Upper lobe of left lung (tissue), 6 donors: ENCODE results near the gene HYCC2. TPM values are rescaled to one million over a fixed set of nuclear protein-coding genes. Genes with fewer than 3 reads are reported as not detected.
A peak's percentile ranks its signal among the peaks of the same experiment; 100 is the strongest.

Source experiments
- ATAC-seq, 2 donors: fragments of 200-7000 bp; cut with Tn5 transposase; one replicate each; pipeline ENCODE4 v1.9.1; 2022; ENCODE audit warnings: mild to moderate bottlenecking in 2 of 2, moderate library complexity in 2 of 2; ENCODE audit not compliant: low FRiP score in 2 of 2
- DNase-seq, 2 donors: peaks; one replicate each; pipeline ENCODE4 v3.0.0-alpha.2; 2019 to 2020
- H3K27ac ChIP-seq, 4 donors: fragments of 200-600 bp; sonication (generic); one replicate each; pipeline ENCODE4 v1.5.1; 2016 to 2019
- H3K27me3 ChIP-seq, 4 donors: fragments of 200-600 bp; sonication (generic); one replicate each; pipeline ENCODE4 v1.5.1; 2017 to 2019
- H3K36me3 ChIP-seq, 4 donors: fragments of 200-600 bp; sonication (generic); one replicate each; pipeline ENCODE4 v1.5.1; 2016 to 2019
- H3K4me1 ChIP-seq, 4 donors: fragments of 200-600 bp; sonication (generic); one replicate each; pipeline ENCODE4 v1.5.1; 2018 to 2019
- H3K4me3 ChIP-seq, 4 donors: fragments of 200-600 bp; sonication (generic); one replicate each; pipeline ENCODE4 v1.5.1; 2017 to 2019; ENCODE audit warnings: mild to moderate bottlenecking in 2 of 4, moderate library complexity in 1 of 4
- H3K9me3 ChIP-seq, 4 donors: fragments of 200-600 bp; sonication (generic); one replicate each; pipeline ENCODE4 v1.5.1; 2018 to 2019
- EP300 ChIP-seq, 4 donors: sonication (generic); formaldehyde crosslinking; IDR thresholded peaks; one replicate each; pipeline ENCODE4 v1.5.1; 2017; ENCODE audit warnings: antibody characterized with exemption in 4 of 4, control low read depth in 2 of 4
- POLR2A ChIP-seq, 4 donors: fragments of 450-650 bp; IDR thresholded peaks; one replicate each; pipeline ENCODE4 v1.5.1; 2016 to 2017; ENCODE audit warnings: antibody characterized with exemption in 4 of 4, mild to moderate bottlenecking in 2 of 4
- POLR2AphosphoS5 ChIP-seq, 2 donors: sonication (generic); formaldehyde crosslinking; IDR thresholded peaks; one replicate each; pipeline ENCODE4 v1.5.1; 2017; ENCODE audit warnings: antibody characterized with exemption in 2 of 2
- WGBS, 2 donors: methylation state at CpG; one replicate each; pipeline ENCODE4 v1.1.5; 2017 to 2018; 5-methylcytosine and 5-hydroxymethylcytosine counted together
- total RNA-seq, 6 donors: library from RNA; depleted of rRNA in 4 of 6; stranded (reverse); fragments of >200 nt in 4 of 6; gene quantifications; one replicate each; pipeline versions ENCODE4 v1.1.0 to v1.2.1, GENCODE V29; 2016 to 2021
- TF ChIP-seq, protein P1 (sequence below), 6 experiments: fragments of 450-650 bp in 4 of 6; fragments of 200-600 bp in 2 of 6; sonication (generic) in 2 of 6; IDR thresholded peaks; one replicate each; pipeline ENCODE4 v1.5.1; 2016 to 2019; ENCODE audit warnings: antibody characterized with exemption in 6 of 6
- donor health status: DM: no; HTN: no; CAD: no; lungs with moderate emphysema.
- donor health status: DM: no; HTN: yes; CAD: no; lungs with severe emphysema.

Gene HYCC2
- total RNA-seq, 6 donors from 2014 or later, result 15.1 to 39.3 (median 26.8) TPM

DNA sequence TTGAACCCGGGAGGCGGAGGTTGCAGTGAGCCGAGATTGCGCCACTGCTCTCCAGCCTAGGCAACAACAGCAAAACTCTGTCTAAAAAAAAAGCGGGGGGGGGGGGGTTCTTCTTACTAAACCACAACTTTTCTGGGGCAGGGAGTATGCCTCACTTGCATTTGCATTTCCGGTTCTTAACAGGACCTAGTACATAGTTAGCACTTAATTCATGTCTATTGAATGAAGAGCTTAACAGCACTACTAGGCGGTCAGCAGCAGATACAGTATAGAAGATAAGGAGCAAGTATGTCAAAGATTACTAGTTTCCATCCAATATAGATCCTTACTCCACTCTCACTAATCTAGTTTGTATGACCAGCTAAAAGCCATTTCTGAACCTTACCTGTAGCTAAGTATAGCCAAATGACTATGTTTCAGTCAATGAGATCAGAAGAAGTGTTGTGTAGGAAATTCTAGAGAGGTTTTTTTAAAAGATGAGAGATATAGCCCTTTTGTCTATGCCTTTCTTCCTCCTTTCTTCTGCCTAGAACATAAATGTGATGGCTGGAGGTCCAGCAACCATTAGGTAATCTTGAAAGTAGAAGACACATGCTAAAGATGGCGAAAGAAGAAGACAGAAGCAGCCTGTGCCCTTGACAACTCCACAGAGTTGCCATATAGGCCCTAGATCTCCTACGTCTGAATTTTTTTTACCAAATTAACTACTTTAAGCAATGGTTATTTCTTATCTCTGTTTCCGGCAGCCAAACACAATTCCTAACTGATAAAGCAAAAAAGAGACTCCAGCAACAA, 11.3 kb downstream of the HYCC2 start:
- no peak overlapping the region for H3K27ac ChIP-seq
- ATAC-seq (no peak), DNase-seq (peak in 1 of 2 donors; percentile 37)
- no peak overlapping the region for H3K4me3 ChIP-seq
- H3K4me1 ChIP-seq, result peaks cover under 1 to 20% (median 15%) of the 10 kb centered on the region in 4 donors
- no peaks in the 10 kb centered on the region for H3K27me3 ChIP-seq
- WGBS, 2 donors, result 77 to 92% methylated on average over 10 of the region's 10 CpGs
- no peaks in the 10 kb centered on the region for H3K9me3 ChIP-seq
- H3K36me3 ChIP-seq, result peaks cover 0 to 5% (median 0%) of the 10 kb centered on the region in 4 donors
- TF ChIP-seq, protein P1, sequence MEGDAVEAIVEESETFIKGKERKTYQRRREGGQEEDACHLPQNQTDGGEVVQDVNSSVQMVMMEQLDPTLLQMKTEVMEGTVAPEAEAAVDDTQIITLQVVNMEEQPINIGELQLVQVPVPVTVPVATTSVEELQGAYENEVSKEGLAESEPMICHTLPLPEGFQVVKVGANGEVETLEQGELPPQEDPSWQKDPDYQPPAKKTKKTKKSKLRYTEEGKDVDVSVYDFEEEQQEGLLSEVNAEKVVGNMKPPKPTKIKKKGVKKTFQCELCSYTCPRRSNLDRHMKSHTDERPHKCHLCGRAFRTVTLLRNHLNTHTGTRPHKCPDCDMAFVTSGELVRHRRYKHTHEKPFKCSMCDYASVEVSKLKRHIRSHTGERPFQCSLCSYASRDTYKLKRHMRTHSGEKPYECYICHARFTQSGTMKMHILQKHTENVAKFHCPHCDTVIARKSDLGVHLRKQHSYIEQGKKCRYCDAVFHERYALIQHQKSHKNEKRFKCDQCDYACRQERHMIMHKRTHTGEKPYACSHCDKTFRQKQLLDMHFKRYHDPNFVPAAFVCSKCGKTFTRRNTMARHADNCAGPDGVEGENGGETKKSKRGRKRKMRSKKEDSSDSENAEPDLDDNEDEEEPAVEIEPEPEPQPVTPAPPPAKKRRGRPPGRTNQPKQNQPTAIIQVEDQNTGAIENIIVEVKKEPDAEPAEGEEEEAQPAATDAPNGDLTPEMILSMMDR (IDR thresholded peaks at IDR 0.05), result no peak
- TF ChIP-seq POLR2A (IDR thresholded peaks at IDR 0.05) (no peak), EP300 (IDR thresholded peaks at IDR 0.05) (no peak), POLR2AphosphoS5 (IDR thresholded peaks at IDR 0.05) (no peak)

DNA sequence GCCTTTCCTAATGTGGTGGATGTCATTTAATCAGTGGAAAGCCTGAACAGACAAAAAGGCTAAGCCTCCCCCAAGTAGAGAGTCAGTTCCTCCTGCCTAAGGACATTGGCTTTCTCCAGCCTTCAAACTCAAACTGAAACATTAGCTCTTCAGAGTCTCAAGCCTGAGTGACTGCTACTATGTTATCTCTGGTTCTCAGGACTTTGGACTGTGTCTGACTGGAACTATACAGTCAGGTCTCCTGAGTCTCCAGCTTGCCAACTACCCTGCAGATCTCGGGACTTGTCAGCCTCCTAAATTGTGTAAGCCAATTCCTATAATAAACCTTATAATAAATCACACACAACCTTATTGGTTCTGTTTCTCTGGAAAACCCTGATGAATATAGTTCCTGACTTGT, 12.6 kb downstream of the HYCC2 start:
- no peak for TF ChIP-seq EP300 (IDR thresholded peaks at IDR 0.05)
- TF ChIP-seq, protein P1 (IDR thresholded peaks at IDR 0.05), result no peak
- TF ChIP-seq POLR2A (IDR thresholded peaks at IDR 0.05), result no peak
- DNase-seq, result no peak
- H3K4me3 ChIP-seq, result no peak overlapping the region
- H3K4me1 ChIP-seq, result peaks cover 0 to 20% (median 15%) of the 10 kb centered on the region in 4 donors
- H3K27ac ChIP-seq, result no peak overlapping the region
- no peaks in the 10 kb centered on the region for H3K27me3 ChIP-seq
- H3K9me3 ChIP-seq, result no peaks in the 10 kb centered on the region
- WGBS, 2 donors, result 94 to 100% methylated on average over 1 of the region's 1 CpG
- peaks cover 0 to 5% (median 0%) of the 10 kb centered on the region in 4 donors for H3K36me3 ChIP-seq
- no peak for ATAC-seq

DNA sequence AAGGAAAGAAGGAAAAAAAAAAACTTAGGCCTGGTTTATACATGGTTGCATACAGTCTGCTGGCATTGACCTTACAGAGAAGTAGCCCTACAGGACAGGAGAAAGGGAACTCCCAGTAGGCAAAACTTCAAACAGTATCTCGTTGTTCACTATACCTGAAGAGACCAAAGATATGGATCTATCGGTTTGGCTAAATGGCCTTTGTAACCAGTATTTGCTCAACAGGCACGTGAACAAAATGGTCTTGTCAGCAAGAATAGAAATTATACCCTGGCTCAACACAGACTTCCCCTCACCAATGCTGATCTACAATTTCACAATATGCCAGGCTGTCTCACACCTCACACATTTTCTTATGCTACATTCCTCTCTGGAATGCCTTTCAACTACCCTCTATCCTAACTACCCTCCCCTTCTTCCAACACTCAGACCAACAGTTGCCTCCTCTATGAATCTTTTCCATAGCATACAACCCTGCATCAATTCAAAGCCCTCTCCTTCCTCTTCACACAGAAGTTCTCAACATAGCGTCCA, 13.7 kb downstream of the HYCC2 start:
- H3K36me3 ChIP-seq, result peaks cover 0 to 5% (median 0%) of the 10 kb centered on the region in 4 donors
- H3K27ac ChIP-seq, result no peak overlapping the region
- DNase-seq (no peak), ATAC-seq (no peak)
- no peak overlapping the region for H3K4me3 ChIP-seq
- H3K27me3 ChIP-seq, result no peaks in the 10 kb centered on the region
- no peaks in the 10 kb centered on the region for H3K9me3 ChIP-seq
- H3K4me1 ChIP-seq, result peaks cover 0 to 20% (median 15%) of the 10 kb centered on the region in 4 donors
- WGBS, 2 donors, result 72 to 73% methylated on average over 4 of the region's 4 CpGs
- TF ChIP-seq POLR2A (IDR thresholded peaks at IDR 0.05), result no peak
- TF ChIP-seq POLR2AphosphoS5 (IDR thresholded peaks at IDR 0.05), result no peak

DNA sequence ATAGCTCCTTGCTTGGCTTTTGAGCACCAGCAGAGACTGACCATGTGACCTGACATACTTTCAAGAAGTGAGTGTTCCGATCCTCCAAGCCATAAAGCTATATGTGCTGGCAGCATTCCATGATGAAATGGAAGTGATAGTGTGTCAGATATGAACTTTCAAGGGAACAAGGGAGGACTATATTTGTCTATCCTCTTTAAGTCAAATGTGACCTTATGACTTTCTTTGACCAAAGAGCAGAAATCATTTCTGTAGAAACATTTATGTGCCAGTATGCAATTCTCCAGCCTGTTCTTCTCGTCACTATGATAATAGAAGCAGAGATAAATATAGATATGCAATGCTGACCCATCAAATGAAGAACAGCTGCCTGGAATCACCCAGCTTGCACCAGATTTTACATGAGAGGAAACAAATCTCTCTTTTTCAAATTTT, 14.4 kb downstream of the HYCC2 start:
- no peak overlapping the region for H3K27ac ChIP-seq
- H3K4me1 ChIP-seq, result peaks cover 0 to 20% (median 15%) of the 10 kb centered on the region in 4 donors
- TF ChIP-seq, protein P1 (IDR thresholded peaks at IDR 0.05), result no peak
- TF ChIP-seq EP300 (IDR thresholded peaks at IDR 0.05) (no peak), POLR2A (IDR thresholded peaks at IDR 0.05) (no peak), POLR2AphosphoS5 (IDR thresholded peaks at IDR 0.05) (no peak)
- DNase-seq, result no peak
- 57 to 62% methylated on average over 2 of the region's 2 CpGs for WGBS, 2 donors
- ATAC-seq, result no peak
- no peaks in the 10 kb centered on the region for H3K27me3 ChIP-seq
- peaks cover 0 to 5% (median 0%) of the 10 kb centered on the region in 4 donors for H3K36me3 ChIP-seq
- no peaks in the 10 kb centered on the region for H3K9me3 ChIP-seq
- H3K4me3 ChIP-seq, result no peak overlapping the region

DNA sequence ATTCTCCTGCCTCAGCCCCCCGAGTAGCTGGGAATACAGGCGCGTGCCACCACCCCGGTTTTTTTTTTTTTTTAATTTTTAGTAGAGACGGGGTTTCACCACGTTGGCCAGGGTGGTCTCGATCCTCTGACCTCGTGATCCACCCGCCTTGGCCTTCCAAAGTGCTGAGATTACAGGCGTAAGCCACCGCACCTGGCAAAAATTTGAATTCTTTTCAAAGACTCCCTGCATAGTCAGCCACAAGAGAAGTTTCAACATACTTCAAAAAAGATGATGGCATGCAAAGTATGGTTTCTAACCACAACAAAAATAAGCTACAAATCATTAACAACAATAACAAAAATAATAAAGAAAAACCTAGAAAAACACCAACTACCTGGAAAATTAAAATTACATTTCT, 22.0 kb downstream of the HYCC2 start:
- no peak for DNase-seq
- WGBS, 2 donors, result 97% methylated on average over 11 of the region's 11 CpGs

More for the DNA sequence above, 22.0 kb downstream of the HYCC2 start:
- Histone ChIP-seq H3K27ac (no peak overlapping the region), H3K4me1 (no peaks in the 10 kb centered on the region), H3K36me3 (peaks cover 0 to 6% (median 0%) of the 10 kb centered on the region in 4 donors), H3K27me3 (no peaks in the 10 kb centered on the region), H3K4me3 (no peak overlapping the region), H3K9me3 (no peaks in the 10 kb centered on the region)
- ATAC-seq, result no peak
- TF ChIP-seq POLR2A (IDR thresholded peaks at IDR 0.05) (no peak), POLR2AphosphoS5 (IDR thresholded peaks at IDR 0.05) (no peak), EP300 (IDR thresholded peaks at IDR 0.05) (no peak)
- TF ChIP-seq, protein P1 (IDR thresholded peaks at IDR 0.05), result no peak
